Left lobe of liver (tissue), 2 donors: ENCODE measurements around the gene CACNB2. TPM values are rescaled to one million over a fixed set of nuclear protein-coding genes. Genes with fewer than 3 reads are reported as not detected.
A peak's percentile ranks its signal among the peaks of the same experiment; 100 is the strongest.
"Not testable (repeated sequence)": the region's sequence is repeated elsewhere in the genome, so short reads cannot be mapped to it uniquely, and the experiment has no call there.

Experiments used
- ATAC-seq: fragments of 200-7000 bp; cut with Tn5 transposase; one replicate; pipeline ENCODE4 v1.9.1; 2020; ENCODE audit warnings: mild to moderate bottlenecking, moderate library complexity
- DNase-seq: peaks from one replicate; pipeline ENCODE4 v3.0.0-alpha.2; 2020; ENCODE audit warnings: low spot score
- total RNA-seq: library from RNA; stranded (reverse); gene quantifications from one replicate; pipeline ENCODE4 v1.2.1, GENCODE V29; 2021
- donor health status: DM: no; HTN: no; CAD: no; lungs with moderate emphysema.
- donor health status: DM: no; HTN: yes; CAD: no.

CACNB2 gene
- total RNA-seq, 1 donor from 2014 or later, result 1.6 TPM

GRCh38 chr10:18144396-18144795, 4.2 kb downstream of the CACNB2 start:
- no peak for ATAC-seq

GRCh38 chr10:18144928-18145327, 4.7 kb downstream of the CACNB2 start:
- no peak for DNase-seq
- no peak for ATAC-seq

More at GRCh38 chr10:18144396-18144795, 4.2 kb downstream of the CACNB2 start:
- DNase-seq, result no peak

DNA sequence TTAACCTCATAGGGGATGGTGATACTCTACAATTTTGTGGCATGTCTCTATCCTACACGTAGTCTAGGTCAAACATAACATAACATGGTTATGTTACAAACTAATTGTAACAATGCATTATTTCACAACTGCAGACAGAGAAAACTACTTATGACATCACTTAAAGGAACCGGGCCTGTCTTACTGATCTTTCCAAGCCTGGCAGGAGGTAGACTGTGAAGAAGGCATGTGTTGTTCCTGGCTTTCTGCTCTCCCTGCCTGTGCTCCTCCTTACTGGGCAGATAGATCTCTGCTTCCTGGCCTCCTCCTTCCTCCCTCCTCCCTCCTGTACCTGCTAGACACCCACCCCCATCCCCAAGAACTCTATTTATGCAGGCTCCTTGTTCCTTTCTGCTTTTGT, 5.4 kb downstream of the CACNB2 start:
- no peak for DNase-seq
- no peak for ATAC-seq

DNA sequence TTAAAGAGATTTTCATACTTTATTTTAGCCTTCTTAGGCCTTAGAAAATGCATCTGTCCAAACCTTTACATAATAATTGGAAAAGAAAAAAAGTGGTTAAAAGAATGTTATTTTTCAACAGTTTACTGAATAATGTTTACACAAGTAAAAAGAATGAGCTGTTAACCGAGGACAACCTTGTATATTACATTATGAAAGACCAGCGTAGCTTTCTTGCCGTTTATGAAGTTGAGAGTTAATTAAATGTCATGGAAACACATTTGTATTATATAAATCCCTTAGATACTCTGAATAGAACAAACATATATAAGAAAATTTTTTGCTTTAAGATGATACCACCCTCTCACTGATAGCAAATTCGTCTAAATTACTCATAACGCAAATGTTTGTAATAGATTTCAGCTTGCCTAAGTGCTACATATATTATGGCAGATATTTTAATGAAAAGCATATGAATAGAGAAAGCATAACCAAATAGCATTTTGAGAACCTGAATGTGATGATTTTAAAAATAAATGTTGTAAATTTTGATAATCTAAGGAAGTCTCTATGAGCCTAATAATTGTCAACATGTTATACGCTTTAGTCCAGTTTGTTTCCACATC, 9.1 kb downstream of the CACNB2 start:
- no peak for DNase-seq

DNA sequence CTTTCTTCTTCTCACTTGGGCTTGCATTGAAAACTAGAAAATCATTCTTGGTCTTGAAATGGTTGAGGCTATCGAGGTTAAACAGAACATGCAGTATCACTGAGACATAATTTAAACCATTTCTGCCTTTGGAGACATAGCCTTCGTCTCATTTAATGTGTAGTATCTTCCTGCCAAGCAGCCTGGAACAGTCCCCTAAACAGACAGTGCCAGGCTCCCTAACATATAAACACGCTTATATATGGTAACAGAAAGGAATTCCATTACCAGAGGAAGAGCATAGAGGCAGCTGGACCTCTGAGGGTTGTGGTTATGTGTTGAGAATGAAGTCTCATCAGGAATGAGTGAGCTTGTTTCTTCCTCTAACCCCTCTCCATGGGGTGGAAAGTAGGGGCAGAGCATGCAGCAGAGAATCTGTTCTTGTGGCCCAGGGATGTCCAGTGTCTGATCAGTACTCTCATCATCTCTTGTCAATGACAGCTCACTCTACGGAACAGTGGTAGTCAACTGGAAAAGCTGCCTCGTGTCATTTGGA, 11.2 kb downstream of the CACNB2 start:
- ATAC-seq (no peak), DNase-seq (no peak)

More for the DNA sequence above, 9.1 kb downstream of the CACNB2 start:
- no peak for ATAC-seq

- DNase-seq, ATAC-seq: not testable (repeated sequence)
Measured at GRCh38 chr10:18153381-18153780, 13.2 kb downstream of the CACNB2 start.

DNA sequence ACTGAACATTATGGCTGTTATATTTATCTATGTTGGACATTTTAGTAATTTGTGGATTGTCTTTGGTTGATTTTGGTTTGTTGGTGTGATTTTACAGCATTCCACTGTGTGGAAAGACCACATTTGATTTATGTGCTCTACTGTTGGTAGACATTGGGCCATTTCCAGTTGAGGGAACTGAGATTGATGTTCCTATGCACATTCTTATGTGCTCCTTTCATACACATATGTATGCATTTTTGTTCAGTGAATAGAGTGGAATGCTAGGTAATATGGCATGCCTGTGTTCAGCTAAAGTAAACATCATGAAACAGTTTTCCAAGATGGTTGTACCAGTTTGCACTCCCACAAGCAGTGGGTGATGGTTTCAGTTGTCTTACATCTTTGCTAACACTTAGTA, 15.1 kb downstream of the CACNB2 start:
- DNase-seq (no peak), ATAC-seq (no peak)

DNA sequence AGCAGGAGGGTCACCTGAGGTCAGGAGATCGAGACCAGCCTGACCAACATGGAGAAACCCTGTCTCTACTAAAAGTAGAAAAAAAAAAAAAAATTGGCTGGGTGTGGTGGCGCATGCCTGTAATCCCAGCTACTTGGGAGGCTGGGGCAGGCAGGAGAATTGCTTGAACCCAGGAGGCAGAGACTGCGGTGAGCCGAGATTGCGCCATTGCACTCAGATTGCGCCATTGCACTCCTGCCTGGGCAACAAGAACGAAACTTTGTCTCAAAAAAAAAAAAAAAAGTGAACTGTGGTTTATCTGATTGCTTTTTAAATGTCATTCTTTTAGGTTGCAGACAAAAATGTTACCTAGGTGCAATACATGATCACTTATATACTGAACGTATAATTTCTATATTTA, 16.6 kb downstream of the CACNB2 start:
- DNase-seq, ATAC-seq: not testable (repeated sequence)

- ATAC-seq (no peak), DNase-seq (no peak)
Measured at GRCh38 chr10:18157881-18158280, 17.7 kb downstream of the CACNB2 start.

DNA sequence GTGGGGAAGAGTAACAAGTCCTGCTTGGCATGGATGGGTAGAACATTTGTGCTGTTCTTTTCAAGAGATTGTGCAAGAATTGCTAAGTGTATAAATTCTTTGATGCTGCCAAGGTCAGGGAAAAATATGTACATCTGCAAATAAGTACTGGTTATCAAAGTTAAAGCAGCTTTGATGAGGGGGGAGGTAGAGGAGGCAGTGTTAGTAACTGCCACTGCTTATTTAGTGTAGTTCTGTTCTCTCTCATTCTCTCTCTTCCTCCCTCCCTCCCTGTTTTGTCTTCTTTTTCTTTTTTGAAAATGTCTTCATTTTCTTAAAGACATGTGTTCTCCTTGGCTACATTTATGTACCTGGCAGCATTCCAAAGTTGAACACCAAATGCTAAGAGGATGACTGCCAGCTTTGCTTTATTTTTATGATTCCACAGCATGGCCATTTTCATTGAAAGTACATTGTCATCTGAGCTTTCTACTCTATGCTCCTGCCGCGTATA, 18.6 kb downstream of the CACNB2 start:
- DNase-seq (no peak), ATAC-seq (no peak)

GRCh38 chr10:18159557-18159956, 19.3 kb downstream of the CACNB2 start:
- DNase-seq (no peak), ATAC-seq (no peak)

DNA sequence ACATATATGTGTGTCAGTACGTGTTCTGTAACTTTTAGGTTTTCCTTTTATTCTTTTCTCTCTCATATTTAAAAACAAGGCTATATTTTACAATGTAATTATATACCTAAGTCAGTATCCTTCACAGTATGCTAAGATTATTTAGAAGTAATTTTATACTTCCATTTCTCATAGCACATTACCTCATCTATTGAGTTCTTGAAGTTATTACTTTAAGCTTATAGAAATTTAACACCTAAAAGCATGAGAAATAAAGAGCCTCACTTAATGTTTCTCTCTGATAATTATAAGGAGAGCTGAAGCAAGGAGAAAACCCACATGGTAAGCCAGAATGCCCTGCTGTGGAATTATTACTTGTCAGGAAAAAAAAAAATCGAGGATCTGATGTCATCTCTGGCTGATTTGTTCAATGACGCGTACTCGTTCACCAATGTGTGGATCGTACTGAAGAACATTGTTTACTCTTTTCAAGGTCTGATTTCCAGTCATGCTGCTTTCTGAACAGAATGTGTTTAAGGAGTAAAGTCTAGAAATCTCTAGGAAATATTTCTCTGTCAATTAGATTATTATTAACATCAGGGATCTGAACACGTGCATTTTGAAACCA, 21.9 kb downstream of the CACNB2 start:
- DNase-seq, result no peak
- no peak for ATAC-seq

- no peak for ATAC-seq
Measured at GRCh38 chr10:18164093-18164492, 23.9 kb downstream of the CACNB2 start.

GRCh38 chr10:18164748-18165361, 24.6 kb downstream of the CACNB2 start:
- DNase-seq (no peak), ATAC-seq (no peak)

More at GRCh38 chr10:18164093-18164492, 23.9 kb downstream of the CACNB2 start:
- no peak for DNase-seq

- ATAC-seq (no peak), DNase-seq (no peak)
Measured at GRCh38 chr10:18178854-18179483, 38.7 kb downstream of the CACNB2 start.

- DNase-seq, result no peak
- ATAC-seq, result peak; percentile 57
Measured at GRCh38 chr10:18179891-18180290, 39.7 kb downstream of the CACNB2 start.

DNA sequence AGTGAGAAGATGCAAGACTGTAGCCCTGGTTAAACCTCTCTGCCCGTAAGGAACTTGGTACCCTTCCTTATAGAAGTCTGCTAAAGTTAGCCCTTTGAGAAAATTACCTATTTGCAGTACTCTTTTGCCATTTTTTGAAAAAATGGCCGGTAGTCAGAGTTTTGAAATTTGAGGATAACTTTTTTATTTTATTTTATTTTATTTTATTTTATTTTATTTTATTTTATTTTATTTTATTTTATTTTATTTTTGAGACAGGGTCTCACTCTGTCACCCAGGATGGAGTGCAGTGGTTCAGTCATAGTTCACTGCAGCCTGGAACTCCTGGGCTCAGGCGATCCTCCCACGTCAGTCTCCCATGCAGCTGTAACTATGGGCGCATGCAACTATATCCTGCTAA, 41.2 kb downstream of the CACNB2 start:
- ATAC-seq, DNase-seq: not testable (repeated sequence)

DNA sequence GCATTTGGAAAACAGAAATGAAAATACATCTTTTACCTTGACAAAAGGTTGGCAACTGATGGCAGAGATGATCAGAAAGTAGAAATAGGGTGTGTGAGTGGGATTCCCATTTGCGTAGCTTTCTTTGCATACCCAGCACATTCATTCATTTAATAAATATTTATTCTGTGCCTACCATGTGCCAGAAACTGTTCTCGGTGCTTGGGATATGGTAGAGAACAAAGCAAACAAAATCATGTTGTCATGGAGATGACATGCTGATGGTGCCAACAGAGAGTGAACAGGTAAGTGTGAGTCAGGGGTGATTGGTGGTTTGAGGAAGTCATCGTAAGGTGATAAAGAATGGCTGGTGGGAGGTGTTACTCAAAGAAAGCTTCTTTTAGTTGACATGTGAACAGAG, 45.4 kb downstream of the CACNB2 start:
- DNase-seq, result no peak
- no peak for ATAC-seq

DNA sequence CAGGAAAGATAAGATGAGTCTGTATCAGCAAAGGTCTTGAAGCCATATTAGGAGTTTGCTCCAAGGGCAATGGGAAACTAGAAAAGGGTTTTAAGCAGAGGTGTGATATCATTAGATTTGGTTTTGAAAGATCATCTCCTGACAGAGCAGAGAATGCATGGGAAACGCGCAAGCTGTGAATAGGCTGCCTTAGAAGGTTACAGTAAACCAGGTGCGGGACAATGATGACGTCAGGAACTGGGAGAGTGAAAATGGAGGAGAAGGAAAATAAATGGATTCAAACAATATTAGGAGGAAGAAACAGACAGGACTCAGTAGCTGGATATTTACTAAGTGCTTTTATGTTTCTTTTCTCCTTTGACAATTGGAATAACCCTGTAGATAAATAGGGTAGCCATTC, 50.6 kb downstream of the CACNB2 start:
- DNase-seq (no peak), ATAC-seq (no peak)

DNA sequence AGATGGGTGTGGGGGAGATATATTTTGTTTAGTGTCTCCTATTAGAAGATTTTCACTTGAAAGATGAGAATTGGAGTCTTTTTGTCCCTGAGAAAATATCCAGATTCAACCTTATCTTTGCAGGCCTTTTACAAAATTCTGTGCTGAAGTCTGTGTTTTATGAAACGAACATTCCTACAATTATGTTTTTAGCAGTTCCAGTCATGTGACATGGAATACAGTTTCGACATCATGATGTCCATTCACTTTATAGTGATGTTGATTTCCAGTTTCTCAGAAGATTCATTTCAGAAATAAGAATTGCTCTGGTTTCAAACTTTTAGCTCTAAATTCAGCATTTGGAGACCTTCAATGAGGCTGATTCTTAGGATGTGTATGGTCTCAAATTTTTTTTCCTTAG, 54.4 kb downstream of the CACNB2 start:
- DNase-seq, result no peak
- no peak for ATAC-seq

DNA sequence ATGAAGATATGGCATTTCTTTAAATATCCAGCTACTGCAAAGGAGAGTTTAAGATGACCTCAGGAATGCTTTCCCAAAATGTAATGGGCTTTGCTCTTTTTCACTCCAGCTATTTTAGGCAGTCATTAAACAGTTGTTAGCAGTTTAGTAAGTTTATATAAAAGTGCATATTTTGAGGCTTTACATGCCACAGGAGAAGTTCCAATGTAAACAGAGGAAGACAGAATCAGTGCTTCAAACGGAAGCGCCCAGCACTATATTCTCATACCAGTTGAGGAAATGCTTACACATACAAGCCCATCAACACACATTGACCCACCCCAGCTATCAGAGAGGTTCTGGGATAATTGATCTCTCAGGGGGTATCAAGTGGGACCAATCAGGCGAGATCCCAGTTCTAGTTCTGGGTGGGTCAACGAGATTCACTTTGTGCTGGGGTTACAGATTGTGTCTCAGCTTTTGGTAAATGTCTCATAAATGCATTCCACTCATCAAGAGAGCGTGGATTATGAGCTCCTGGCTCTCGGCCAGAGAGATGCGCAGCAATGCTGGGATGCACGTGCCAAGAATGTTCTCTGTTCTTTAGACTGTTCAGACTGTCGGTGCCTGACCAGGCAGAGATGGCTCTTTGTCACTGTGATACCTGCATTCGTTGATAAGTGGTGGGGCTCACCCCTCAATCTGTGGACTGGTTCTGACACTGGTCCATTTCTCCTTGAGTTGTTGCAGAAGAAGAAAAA, 55.0 kb downstream of the CACNB2 start:
- no peak for DNase-seq
- no peak for ATAC-seq
